ENCODE measurements around the gene TRDN.

Gene TRDN

GRCh38 chr6:123352279-123352678 is 284.5 kb downstream of the TRDN start:
- no peak for DNase-seq (ENCODE audit: low read depth)
- H3K4me3 ChIP-seq (ENCODE audit: low read depth, low read length) = no peak overlapping the region
- TF ChIP-seq CTCF (IDR thresholded peaks at IDR 0.05; ENCODE audit: insufficient read depth, low read depth, low read length, missing control alignments) = no peak

- DNase-seq (ENCODE audit: low read depth) = no peak
- no peak overlapping the region for H3K4me3 ChIP-seq (ENCODE audit: low read depth, low read length)
- no peak for TF ChIP-seq CTCF (IDR thresholded peaks at IDR 0.05; ENCODE audit: insufficient read depth, low read depth, low read length, missing control alignments)
Measured at GRCh38 chr6:123343836-123344235, 292.9 kb downstream of the TRDN start.

- H3K4me3 ChIP-seq (ENCODE audit: low read depth, low read length) = no peak overlapping the region
- no peak for TF ChIP-seq CTCF (IDR thresholded peaks at IDR 0.05; ENCODE audit: insufficient read depth, low read depth, low read length, missing control alignments)
- DNase-seq (ENCODE audit: low read depth) = no peak
Measured at GRCh38 chr6:123338394-123338793, 298.4 kb downstream of the TRDN start.

GRCh38 chr6:123333000-123333756 is 303.6 kb downstream of the TRDN start:
- DNase-seq (ENCODE audit: low read depth) = no peak
- TF ChIP-seq CTCF (IDR thresholded peaks at IDR 0.05; ENCODE audit: insufficient read depth, low read depth, low read length, missing control alignments) = no peak
- H3K4me3 ChIP-seq (ENCODE audit: low read depth, low read length) = no peak overlapping the region

- no peak for DNase-seq (ENCODE audit: low read depth)
- H3K4me3 ChIP-seq (ENCODE audit: low read depth, low read length) = no peak overlapping the region
- TF ChIP-seq CTCF (IDR thresholded peaks at IDR 0.05; ENCODE audit: insufficient read depth, low read depth, low read length, missing control alignments) = no peak
Measured at GRCh38 chr6:123332070-123332469, 304.7 kb downstream of the TRDN start.

GRCh38 chr6:123329337-123329736 is 307.4 kb downstream of the TRDN start:
- H3K4me3 ChIP-seq (ENCODE audit: low read depth, low read length) = no peak overlapping the region

More at GRCh38 chr6:123329337-123329736, 307.4 kb downstream of the TRDN start:
- no peak for DNase-seq (ENCODE audit: low read depth)
- no peak for TF ChIP-seq CTCF (IDR thresholded peaks at IDR 0.05; ENCODE audit: insufficient read depth, low read depth, low read length, missing control alignments)
